ENCODE data around the gene SETD4.

- TF ChIP-seq, protein P1, sequence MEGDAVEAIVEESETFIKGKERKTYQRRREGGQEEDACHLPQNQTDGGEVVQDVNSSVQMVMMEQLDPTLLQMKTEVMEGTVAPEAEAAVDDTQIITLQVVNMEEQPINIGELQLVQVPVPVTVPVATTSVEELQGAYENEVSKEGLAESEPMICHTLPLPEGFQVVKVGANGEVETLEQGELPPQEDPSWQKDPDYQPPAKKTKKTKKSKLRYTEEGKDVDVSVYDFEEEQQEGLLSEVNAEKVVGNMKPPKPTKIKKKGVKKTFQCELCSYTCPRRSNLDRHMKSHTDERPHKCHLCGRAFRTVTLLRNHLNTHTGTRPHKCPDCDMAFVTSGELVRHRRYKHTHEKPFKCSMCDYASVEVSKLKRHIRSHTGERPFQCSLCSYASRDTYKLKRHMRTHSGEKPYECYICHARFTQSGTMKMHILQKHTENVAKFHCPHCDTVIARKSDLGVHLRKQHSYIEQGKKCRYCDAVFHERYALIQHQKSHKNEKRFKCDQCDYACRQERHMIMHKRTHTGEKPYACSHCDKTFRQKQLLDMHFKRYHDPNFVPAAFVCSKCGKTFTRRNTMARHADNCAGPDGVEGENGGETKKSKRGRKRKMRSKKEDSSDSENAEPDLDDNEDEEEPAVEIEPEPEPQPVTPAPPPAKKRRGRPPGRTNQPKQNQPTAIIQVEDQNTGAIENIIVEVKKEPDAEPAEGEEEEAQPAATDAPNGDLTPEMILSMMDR (IDR thresholded peaks at IDR 0.05; ENCODE audit: borderline replicate concordance, extremely low read depth, low read length, poor library complexity, severe bottlenecking) = peak; percentile 26
- no peak for TF ChIP-seq EZH2 (IDR thresholded peaks at IDR 0.05; ENCODE audit: borderline replicate concordance, low read depth, low read length, severe bottlenecking)
These were observed 27.2 kb upstream of the SETD4 start for GRCh38 chr21:36087362-36088138.

Measured in DND-41 (cell line).